Fibroblast of skin of left quadriceps (primary cell): ENCODE measurements around the gene KRT7.
"Not testable (repeated sequence)": the region's sequence is repeated elsewhere in the genome, so short reads cannot be mapped to it uniquely, and the experiment has no call there.

ENCODE experiments used
- DNase-seq, 2 experiments: peaks; one replicate each; pipeline ENCODE4 v3.0.0-alpha.2; 2013; ENCODE audit warnings: low read depth in 2 of 2

KRT7 gene

DNA sequence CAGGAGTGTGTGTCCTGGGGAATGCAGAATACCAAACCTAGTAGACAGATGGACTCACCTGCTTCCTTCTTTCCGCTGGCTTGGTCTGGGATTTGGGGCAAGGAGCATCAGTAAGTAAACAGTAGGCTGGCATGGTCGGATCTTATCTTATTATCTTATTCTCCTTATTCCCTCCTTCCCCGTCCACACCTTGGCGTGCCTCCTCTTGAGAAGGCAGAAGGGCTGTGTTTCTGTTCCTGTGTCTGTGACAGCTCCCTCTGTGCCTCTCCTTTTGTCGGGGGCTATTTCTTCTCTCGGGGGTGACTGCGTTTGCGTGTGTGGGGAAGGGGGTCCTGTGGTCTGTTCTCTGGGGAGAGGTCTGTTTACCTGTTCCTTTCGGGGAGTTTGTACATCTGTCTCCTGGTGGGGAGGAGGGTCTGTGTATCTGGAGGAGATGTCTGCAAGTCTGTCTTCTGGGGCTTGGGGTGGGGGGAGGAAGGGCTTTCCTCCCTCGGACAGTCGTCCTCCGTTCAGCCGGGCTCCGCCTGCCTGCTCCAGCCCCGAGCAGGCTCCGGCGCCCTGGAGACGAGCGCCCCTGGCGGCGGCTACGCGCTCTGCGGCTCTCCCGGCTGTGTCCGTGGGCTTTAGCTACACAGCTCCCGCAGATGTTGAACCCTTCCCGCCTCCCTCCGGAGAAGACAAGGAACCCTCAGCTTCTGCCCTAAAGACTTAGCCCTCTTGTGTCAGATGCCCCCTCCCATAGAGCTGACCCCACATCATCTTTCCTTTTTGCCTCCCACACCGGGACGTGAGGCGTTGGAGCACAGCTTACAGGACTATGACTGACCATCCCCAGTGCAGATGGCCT is 45.8 kb downstream of the KRT7 start:
- peak; percentile 31 to 42 for DNase-seq

DNA sequence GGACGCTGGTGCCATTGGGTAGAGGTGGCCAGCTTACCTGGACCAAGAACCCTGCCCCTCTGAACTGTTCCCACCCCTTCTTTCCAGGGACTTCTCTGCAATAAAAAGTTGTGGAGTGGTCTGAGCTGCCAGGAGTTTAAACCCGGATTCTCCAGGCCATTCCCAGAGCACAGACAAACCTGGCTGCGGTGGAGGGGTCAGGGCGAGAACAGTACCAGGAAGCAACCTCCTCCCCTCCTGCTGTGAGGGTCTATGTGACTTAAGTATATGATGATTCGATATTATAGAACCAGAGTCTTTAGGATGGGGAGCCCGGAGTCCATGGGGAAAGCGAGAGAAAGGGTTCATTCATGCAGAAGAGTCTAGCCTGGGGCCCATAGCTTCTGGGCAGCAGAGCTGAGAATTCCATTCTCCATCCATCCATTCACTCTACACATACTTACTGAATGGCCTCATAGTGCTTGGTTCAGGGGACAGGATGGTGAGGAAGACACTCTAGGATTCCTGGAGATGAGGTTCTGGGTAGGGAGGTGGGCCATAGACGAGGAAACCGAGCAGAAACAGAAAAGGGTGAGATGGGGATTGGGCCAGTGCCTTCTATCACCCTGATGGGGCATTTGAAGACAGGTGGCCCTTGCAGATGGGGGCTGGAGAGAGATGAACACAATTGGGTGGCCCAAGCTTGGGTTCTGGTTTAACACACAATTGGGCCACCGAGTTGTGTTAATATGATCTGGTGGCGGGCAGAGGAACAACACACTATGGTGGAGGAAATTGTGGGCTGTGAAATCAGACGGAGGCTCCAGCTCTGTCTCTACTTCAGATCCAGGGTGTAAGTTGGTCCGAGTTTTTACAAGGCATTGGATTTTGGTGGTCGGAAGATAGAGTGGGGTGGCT is 46.6 kb downstream of the KRT7 start:
- DNase-seq, result no peak

DNA sequence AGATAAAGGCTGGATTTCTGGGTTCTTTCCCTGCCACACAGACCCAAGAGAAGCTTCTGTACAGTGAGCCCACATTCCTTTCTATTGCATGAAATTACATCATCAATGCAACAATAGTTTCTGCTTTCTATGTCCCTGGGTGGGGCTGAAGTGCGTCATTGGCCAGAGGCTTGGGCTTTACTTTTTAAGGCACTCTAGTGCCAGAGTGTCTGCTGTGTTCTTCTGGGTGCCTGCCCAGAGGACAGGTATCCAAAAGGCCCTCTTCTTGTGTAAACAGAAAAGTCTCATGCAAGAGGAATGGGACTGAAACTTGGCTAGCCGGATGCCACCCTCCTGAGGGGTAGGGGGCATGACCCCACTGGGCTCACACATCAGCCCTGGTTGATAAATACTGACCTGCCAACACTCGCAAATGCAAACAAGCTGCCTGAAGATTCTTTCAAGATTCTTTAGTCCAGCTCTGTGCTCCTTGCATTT is 47.3 kb downstream of the KRT7 start:
- DNase-seq, result peak; percentile 77 to 84

DNA sequence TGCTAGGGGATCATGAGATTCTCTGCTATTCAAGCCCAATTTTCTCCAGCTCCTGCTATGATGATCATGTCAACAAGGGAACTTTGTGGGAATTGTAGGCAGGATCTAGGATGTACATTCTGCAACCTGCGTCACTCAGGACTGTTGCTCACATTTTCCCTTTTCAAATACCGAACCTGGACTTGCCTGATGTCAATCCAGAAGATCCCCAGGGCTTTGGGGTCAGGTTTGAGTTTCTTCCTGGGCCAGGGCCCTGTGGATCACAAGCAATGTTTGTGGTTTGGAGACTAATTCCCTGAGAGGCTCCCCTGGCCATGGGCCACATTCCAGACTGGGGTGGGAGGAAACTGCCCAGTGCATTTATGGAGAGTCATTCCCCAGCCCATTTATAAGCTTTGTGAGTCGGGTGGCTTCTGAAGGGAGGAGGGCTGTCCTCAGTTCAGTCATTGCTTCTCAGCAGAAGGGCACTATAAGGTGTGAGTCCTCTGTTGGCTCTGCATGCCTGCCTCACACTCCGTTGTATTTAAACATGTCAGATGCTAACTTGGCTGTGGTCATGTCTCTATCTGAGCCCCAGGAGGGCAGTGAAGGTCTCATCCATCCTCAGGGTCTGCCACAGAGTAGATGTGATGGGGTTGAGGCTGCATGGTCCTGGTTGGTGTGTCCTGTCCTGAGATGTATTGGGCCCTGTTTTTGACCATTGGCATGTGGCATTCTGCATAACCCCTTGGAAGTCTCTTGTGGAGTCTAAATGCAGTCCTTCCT is 47.9 kb downstream of the KRT7 start:
- DNase-seq, result peak; percentile 89 to 90

DNA sequence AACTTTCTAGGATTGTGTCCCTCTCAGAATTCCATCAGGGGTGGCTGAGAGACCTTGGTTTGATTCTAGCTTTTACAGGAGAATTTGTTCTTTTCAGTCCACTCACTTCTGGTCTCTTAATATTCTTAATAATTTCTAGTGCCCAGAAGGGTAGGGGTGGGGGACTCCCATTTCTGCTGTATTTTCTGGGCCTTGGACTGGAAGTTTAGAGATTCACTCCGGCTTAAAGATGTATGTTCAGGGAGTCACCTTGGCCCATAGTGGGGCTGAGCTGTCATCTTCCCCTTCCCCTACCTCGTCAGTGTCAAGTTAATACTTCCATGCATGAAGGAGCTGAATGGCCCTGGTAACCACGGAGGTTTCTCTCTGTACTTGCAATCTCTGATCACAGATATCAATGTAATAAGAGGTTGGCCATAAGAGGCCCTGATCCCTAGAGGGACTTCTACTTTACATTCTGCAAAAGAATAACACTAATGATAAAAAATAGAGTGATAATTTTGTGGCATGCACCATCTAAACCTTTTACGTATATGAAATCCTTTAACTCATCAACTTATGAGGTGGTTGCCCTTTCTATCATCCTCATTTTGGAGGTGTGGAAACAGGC is 51.6 kb downstream of the KRT7 start:
- DNase-seq, result no peak

DNA sequence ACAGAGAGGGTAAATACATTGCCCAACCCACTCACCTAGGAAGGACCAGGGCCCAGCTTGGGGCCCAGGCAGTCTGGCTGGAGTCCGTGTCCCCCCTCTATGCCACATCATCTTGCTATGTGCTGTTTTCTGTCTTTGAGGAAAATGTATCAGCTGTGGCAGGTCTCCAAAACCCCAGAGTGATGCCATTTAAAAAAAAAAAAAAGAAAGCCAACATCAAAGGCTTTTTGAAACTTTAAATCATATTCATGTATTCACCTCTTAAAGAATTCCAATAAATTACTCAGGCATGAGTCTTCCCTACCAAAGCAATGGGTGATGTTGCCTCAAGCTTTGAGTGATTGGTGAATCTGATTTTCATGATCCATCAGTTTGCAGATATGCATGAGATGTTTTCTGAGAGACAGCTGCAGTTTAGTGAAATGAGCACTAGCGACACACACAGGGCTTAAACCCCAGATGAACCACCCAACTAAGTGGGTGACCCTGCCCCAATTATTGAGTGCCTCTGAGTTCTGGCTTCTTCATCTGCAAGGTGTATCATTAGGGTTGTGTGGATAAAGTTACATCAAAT is 52.2 kb downstream of the KRT7 start:
- DNase-seq, result peak; percentile 23 to 26

DNA sequence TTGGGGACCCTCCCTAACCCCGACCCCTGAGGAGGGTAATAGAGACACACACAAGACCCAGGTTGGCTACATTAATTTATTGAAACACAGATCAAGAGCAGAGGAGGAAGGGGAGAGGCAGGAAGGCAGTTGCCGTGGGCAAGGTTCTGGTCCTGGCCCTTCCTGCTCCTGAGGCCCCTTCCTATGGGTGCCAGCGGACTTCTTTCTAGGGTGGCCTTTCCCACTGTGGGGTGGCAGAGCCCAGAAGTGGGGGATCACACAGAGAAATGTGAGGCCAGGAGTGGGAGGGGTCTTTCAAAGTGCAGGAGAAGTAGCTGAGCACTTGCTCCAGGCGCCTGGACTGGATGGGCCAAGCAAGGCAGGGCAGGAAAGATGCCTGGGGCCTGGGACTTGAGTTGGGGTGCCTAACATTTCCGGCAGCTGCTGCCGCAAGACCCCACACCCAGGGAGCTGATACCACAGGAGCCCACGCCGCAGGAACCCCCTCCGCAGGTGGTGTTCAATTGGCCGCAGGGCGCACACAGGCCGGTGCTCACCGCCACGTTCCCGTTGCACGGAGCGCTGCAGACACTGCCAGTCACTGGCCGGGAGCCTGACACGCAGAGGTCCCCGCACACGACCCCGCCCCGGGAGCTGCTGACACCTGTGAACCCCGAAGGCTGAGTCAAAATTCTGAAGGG is 52.9 kb downstream of the KRT7 start:
- no peak for DNase-seq

DNA sequence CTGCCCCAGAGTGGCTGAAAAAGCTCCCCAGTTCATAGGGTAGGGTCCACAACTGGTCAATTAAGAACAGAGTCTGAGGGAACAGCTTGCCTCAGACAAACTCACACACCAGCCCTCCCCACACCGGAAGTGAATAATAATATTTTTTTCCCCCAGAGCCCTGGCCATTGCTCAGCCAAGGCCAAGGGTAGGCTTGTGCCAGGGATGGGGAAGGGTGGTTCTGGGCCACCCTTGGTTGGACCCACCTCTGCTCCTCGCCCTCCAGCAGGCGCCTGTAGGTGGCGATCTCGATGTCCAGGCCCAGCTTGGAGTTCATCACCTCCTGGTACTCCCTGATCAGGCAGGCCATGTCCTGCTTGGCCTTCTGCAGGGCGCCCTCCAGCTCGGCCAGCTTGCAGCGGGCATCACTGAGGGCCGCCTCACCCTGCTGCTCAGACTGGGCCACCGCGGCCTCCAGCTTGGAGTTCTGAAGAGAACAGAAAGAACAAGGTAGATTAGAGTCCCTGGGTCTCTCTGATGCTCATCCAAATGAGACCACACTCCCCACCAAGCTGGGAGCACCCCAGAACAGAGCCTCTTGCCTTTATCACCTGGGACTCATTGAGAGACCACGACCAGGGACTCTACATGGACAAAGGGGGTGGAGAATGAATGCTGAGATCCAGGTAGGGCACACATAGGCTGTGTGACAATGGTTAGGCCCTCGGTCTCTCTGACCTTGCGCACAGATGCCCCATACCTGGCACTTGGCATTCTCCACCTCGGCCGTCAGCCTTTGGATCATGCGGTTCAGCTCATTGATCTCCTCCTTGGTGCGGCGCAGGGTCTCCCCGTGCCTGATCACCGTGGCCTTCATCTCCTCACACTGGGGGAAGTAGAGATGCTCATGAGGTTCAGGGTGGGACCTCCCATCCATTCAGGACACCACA is 54.1 kb downstream of the KRT7 start:
- not testable (repeated sequence) for DNase-seq

DNA sequence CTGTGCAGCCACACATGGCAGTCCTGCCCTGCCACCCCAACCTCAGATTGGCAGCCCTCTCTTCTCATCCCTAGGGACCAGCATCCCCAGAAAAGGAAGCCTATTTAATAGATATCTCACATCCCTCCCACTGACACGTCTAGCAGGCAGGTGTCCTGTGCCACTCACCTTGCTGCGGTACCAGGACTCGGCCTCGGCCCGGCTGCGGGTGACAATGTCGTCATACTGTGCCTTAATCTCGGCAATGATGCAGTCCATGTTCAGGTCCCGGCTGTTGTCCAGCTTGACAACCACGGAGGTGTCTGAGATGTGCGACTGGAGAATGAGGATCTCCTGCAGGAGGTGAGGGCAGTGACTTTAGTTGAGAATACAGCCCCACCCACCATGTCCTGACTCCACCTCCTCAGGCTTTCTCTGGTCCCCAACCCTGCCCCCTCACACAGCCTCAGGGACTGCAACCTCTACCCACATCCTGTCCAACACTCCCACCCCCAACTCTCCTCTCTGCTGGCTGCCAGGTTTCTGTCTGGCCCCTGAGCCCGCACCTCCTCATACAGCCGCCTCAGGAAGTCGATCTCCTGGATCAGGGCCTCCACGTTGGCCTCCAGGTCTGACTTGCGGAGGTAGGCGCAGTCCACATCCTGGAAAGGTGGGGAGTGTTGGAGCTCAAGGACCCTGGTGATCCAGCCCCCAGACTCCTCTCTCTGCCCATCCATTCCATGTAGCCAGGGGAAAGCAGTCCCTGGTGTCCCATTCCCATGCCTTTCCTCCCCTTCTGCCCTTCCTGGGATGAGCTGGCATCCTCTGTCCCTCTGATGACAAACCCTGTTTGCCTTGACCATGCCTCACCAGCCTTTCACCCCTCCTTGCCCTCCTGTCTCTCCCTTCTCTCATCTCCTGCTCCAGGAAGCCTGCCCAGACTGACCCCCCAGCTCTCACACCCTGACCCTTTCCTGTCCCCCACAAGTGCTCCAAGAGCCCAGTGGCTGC is 55.1 kb downstream of the KRT7 start:
- DNase-seq, result not testable (repeated sequence)

DNA sequence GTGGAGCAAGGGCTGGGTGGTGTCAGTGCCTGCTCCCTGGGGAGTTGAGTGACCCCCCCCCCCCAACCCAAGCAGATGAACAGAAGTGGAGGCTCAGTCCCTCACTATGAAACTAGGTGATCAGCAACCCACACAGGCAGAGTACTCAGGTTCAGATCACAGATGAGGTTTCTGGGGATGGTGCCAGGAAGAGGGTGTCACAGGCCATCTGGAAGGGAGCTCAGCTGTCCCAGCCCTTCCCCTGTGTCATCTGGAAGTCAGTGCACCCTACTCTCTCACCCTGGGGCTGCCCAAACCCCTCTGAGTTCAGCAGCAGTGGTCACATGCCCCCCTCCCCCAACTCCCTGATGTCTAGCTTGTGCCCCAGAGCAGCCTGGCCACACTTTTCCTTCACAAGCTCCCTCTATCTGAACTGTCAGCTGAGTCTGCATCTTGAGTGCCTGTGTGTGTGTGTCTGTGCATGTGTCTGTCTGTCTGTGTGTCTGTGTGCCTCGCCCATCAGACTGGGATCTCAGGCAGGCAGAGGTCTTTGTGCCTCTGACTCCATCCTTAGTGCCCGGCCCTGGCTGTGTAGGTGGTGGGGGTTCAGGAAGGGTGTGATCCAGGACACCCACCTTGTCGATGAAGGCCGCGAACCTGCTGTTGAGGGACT is 57.6 kb downstream of the KRT7 start:
- not testable (repeated sequence) for DNase-seq

DNA sequence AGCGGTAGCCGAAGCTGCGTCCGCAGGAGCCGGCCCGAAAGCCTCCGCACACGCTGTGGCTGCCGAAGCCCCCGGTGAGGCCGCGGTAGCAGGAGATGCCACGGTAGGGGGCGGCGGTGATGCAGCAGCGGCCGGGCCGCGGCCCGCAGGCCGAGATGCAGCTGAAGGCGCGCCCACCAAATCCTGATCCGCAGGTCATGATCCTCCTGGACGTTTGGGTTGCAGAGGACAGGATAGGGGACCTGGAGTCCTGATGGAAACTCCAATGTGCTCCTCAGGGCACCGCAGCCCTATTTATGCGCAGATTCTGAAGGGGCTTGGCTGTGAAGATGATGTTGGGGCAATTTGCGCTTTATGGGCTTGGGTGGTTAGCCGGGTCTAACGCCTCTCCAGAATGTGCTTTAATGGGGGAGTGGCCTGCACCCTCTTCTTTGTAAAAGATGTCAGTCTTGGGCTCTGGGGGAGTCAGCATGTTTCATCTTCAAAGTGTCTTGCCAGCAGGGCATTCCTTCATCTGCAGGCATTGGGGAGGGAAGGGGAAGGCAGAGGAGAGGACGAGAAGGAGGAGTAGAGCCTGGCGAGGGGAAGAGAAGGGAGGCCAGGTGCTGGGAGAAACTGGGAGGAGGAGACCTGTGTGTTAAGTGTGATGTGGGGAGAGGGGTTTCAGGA is 58.4 kb downstream of the KRT7 start, which contains the start of gene KRT81:
Gene KRT81 (minus strand): TSS at position 268 of the 669 bp plus-strand sequence. CDS start 69 bp downstream, at position 199.
- no peak for DNase-seq

DNA sequence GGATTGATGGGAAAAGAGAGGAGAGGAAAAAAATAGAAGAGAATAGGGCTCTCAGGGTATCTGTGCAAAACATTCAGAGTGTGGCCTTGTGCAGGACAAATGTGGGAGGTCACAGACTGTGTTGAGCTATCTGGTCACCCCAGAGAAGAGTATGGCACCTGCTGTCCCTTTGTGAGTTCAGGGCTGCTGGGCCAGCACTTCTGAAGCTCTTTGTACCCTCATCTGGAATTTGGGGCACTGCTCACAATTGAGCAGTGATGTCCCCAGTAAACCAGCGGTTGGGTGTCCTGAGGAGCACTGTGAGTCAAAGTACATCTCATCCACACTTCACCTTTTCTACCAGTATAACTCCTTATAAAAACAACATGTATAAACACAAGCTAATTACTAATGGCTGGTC is 60.9 kb downstream of the KRT7 start:
- no peak for DNase-seq

DNA sequence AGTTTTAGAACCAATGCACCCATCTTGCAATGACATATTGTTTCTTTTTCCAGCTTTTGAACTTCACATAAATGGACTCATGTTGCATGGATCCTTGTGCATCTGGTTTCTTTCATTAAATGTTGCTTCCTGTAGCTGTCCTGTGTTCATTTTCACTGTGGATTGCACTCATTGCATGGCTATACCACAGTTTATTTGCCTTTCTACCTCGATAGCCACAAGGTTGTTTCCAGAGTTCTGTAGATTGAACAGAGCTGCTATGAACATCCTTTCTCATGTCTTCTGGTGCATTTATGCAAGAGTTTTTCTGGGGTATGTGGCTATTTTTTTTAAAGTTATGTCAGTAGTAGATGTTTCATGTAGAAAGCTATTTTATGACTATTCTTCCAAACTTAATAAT is 61.8 kb downstream of the KRT7 start:
- no peak for DNase-seq

DNA sequence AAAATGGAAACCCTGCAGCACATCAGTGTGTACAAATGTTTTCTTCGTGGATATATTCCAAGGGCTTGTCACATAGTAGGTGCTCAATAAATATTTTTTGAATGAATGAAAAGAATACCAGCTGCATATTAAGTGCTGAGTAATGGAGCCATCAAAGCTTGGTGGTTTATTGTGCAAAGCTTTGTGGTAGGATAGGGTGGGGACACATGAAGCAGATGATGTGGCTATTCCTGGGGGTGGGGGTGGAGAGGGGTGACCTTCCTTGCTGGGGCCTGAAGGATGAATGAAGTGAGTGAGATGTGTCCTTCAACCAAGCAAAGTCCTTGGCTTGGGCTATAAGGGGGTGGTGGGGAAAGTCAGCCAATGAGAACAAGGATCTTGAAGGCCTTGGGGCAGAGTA is 62.6 kb downstream of the KRT7 start:
- no peak for DNase-seq

DNA sequence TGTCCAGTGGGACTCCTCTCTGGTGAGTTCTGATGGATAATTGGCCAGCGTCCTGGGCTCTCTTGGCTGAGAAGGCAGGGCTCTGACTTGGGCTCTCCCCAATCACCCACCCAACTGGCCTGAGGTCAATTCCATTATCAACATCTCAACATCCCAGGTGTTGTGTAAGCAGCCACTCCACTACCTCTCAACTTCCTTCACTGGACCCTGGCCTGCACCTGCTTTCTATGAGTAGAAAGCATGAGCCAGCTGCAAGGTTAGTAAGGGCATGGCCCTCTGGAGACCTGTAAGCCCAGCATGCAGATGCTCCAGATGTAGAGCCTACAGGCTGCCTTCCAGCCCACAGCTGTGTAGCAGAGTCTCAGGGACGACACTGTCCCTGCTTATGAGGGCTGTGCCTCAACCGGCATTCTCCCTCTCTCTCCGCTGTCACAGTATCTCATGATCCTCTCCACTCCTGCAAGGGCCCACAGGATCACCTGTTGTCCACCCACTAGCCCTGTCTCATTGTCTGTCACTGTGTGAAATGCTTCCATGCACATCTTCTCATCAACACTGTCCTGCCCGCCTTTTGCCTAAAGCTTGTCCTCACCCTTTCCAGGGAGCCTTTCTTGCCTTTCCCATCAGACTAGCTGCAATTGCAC is 63.7 kb downstream of the KRT7 start:
- DNase-seq, result no peak
